Caco-2 (cell line): ENCODE measurements around the gene EPHA10. TPM values are rescaled to one million over a fixed set of nuclear protein-coding genes. Genes with fewer than 3 reads are reported as not detected.

ENCODE experiments used
- BruUV-seq: library from RNA; stranded (reverse); fragments of 400-500 nt; replicated peaks from 2 replicates; lab custom pipeline; 2021; lab: Mats Ljungman, UMichigan
- CTCF ChIA-PET: fragments of 300-600 bp; sonication (Branson Sonifier 250); formaldehyde crosslinking; loops from one replicate; lab custom pipeline; 2022; ENCODE audit warnings: antibody characterized with exemption; lab: Charles Lee
- POLR2A ChIA-PET: fragments of 300-600 bp; sonication (Branson Sonifier 250); formaldehyde crosslinking; loops from one replicate; lab custom pipeline; 2022; ENCODE audit warnings: antibody characterized with exemption; lab: Charles Lee
- DNase-seq, 2 experiments: peaks; one replicate each; pipeline versions ENCODE4 v3.0.0 to v3.0.0-alpha.2; 2020 to 2022
- H3K27me3 ChIP-seq: replicated peaks from 2 replicates; pipeline ENCODE4 v1.6.0; 2011; ENCODE audit warnings: low read length; ENCODE audit not compliant: control insufficient read depth, insufficient read depth
- H3K36me3 ChIP-seq: 2 replicates; pipeline ENCODE4 v1.5.1; 2011; ENCODE audit warnings: low read length; ENCODE audit not compliant: control insufficient read depth, insufficient read depth
- H3K4me1 ChIP-seq: fragments of 250-450 bp; sonication (Bioruptor Pico); 2 replicates; pipeline ENCODE4 v1.5.1; 2020; ENCODE audit warnings: mild to moderate bottlenecking
- H3K4me3 ChIP-seq: 2 replicates; pipeline ENCODE4 v1.5.1; 2011; ENCODE audit warnings: low read depth, mild to moderate bottlenecking, control low read depth, low read length
- H3K9me3 ChIP-seq: fragments of 250-450 bp; sonication (Bioruptor Pico); 2 replicates; pipeline ENCODE4 v1.5.1; 2020; ENCODE audit warnings: mild to moderate bottlenecking, moderate library complexity
- H3K27ac Mint-ChIP-seq: one replicate; pipeline ENCODE4 v1.8.0; 2022; ENCODE audit warnings: mixed read lengths; ENCODE audit not compliant: unreplicated experiment
- H3K27me3 Mint-ChIP-seq: one replicate; pipeline ENCODE4 v1.8.0; 2022; ENCODE audit warnings: mixed read lengths; ENCODE audit not compliant: insufficient read depth, unreplicated experiment
- H3K36me3 Mint-ChIP-seq: one replicate; pipeline ENCODE4 v1.8.0; 2022; ENCODE audit warnings: mild to moderate bottlenecking, mixed read lengths; ENCODE audit not compliant: insufficient read depth, unreplicated experiment
- H3K4me1 Mint-ChIP-seq: one replicate; pipeline ENCODE4 v1.8.0; 2022; ENCODE audit warnings: low read depth, mixed read lengths; ENCODE audit not compliant: unreplicated experiment
- H3K4me3 Mint-ChIP-seq: one replicate; pipeline ENCODE4 v1.8.0; 2022; ENCODE audit warnings: mild to moderate bottlenecking, moderate library complexity, mixed read lengths; ENCODE audit not compliant: unreplicated experiment
- H3K9me3 Mint-ChIP-seq: one replicate; pipeline ENCODE4 v1.8.0; 2022; ENCODE audit warnings: mixed read lengths; ENCODE audit not compliant: unreplicated experiment
- CTCF ChIP-seq, 2 experiments: fragments of 200-600 bp in 1 of 2; IDR thresholded peaks; 1 replicate in 1 of 2; 2 replicates in 1 of 2; pipeline versions ENCODE4 v1.5.1 to v1.8.0; 2011 to 2022; ENCODE audit warnings: antibody characterized with exemption in 1 of 2, control low read depth in 1 of 2, inconsistent platforms in 1 of 2, low read depth in 1 of 2, low read length in 1 of 2, mild to moderate bottlenecking in 1 of 2, moderate library complexity in 1 of 2; ENCODE audit not compliant: insufficient read depth in 1 of 2, severe bottlenecking in 1 of 2, unreplicated experiment in 1 of 2
- intact Hi-C: fragments of 100-400 bp; cut with micrococcal nuclease; formaldehyde crosslinking; loops from one replicate; pipeline ENCODE4 v1.10.0; 2022; ENCODE audit not compliant: unreplicated experiment
- total RNA-seq: library from RNA; stranded (reverse); gene quantifications from 2 replicates; pipeline ENCODE4 v1.2.3, GENCODE V29; 2022

Gene EPHA10
- total RNA-seq, 1 experiment from 2014 or later = 2.8 TPM

GRCh38 chr1:37797750-37798345 lies 32.9 kb upstream of the EPHA10 start:
- intact Hi-C loops = no loop called here
- H3K36me3 Mint-ChIP-seq = peaks cover 39% of the 10 kb centered on the region
- no peaks in the 10 kb centered on the region for H3K27me3 ChIP-seq
- no peak for TF ChIP-seq CTCF (IDR thresholded peaks at IDR 0.05; ENCODE audit: insufficient read depth in 1 of 2, low read depth in 1 of 2, low read length in 1 of 2, severe bottlenecking in 1 of 2, unreplicated experiment in 1 of 2)
- H3K4me1 Mint-ChIP-seq = no peaks in the 10 kb centered on the region
- ChIA-PET POLR2A (no interaction called here), CTCF (no interaction called here)
- H3K4me3 ChIP-seq = no peak overlapping the region
- H3K36me3 ChIP-seq = no peaks in the 10 kb centered on the region
- no peak overlapping the region for H3K27ac Mint-ChIP-seq
- H3K27me3 Mint-ChIP-seq = no peaks in the 10 kb centered on the region
- BruUV-seq = no TSS peak
- no peaks in the 10 kb centered on the region; the same call in 1 of the 2 replicates for H3K4me1 ChIP-seq
- no peak for DNase-seq
- no peaks in the 10 kb centered on the region for H3K9me3 ChIP-seq
- H3K9me3 Mint-ChIP-seq = no peaks in the 10 kb centered on the region
- H3K4me3 Mint-ChIP-seq = no peak overlapping the region

- Histone ChIP-seq H3K9me3 (no peaks in the 10 kb centered on the region), H3K4me3 (peak overlapping the region; percentile 71), H3K4me1 (no peaks in the 10 kb centered on the region; the same call in 1 of the 2 replicates), H3K27me3 (no peaks in the 10 kb centered on the region), H3K36me3 (no peaks in the 10 kb centered on the region)
- H3K27me3 Mint-ChIP-seq = no peaks in the 10 kb centered on the region
- H3K9me3 Mint-ChIP-seq = no peaks in the 10 kb centered on the region
- TF ChIP-seq CTCF (IDR thresholded peaks at IDR 0.05; ENCODE audit: insufficient read depth in 1 of 2, low read depth in 1 of 2, low read length in 1 of 2, severe bottlenecking in 1 of 2, unreplicated experiment in 1 of 2) = no peak
- CTCF ChIA-PET = interaction anchor here (0.5 kb wide), 1 partner anchor 36 kb away, joined by 5 read pairs; no protein-coding TSS in a partner anchor
- intact Hi-C loops = no loop called here
- no TSS peak for BruUV-seq
- H3K4me3 Mint-ChIP-seq = peak overlapping the region; percentile 78
- POLR2A ChIA-PET = interaction anchor here (1.1 kb wide), 1 partner anchor 13 kb away, joined by 9 read pairs; the partner anchor contains the start of genes C1orf122 and YRDC
- H3K27ac Mint-ChIP-seq = no peak overlapping the region
- peaks cover 21% of the 10 kb centered on the region for H3K36me3 Mint-ChIP-seq
- H3K4me1 Mint-ChIP-seq = no peaks in the 10 kb centered on the region
- DNase-seq = peak in 1 of 2 experiments; percentile 32
These were observed 30.6 kb upstream of the EPHA10 start for GRCh38 chr1:37795340-37796125.
